Suppressor macrophage treated with lipopolysaccharide for 4 hours (primary cell): ENCODE data around the gene KDM3A.

Experiments used
- DNase-seq: peaks from one replicate; pipeline ENCODE4 v3.0.0-alpha.2; 2020

Gene KDM3A

DNA sequence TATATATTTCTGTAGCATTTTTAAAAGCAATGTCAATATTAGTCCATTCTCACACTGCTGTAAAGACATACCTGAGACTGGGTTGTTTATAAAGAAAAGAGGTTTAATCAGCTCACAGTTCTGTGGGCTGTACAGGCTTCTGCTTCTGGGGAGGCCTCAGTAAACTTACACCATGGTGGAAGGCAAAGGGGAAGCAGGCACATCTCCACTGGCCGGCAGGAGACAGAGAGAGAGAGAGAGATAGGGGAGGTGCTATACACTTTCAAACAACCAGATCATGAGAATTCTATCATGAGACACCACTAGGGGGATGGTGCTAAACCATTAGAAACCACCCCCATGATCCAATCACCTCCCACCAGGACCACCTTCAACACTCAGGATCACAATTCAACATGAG, 79.0 kb downstream of the KDM3A start:
- no peak for DNase-seq

- no peak for DNase-seq
These were observed 80.8 kb downstream of the KDM3A start for GRCh38 chr2:86521922-86522321.

DNA sequence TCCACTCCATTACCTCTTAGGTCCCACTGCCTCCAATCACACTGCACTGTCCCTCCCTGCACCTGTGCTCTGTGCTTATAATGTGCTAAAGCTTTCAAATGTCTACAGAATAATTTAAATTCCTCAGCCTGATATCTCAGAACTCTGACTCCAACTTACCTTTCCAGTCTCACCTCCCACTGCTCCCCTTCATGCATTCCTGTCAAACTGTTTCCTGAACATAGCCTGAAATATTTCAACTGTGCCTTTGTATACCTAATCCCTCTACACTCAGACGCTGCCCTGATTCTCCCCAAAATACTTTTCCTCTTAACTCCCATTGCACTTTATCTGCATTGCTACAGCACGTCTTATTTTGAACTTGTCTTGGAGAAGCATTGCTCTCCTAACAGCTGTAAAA, 81.5 kb downstream of the KDM3A start:
- no peak for DNase-seq

- DNase-seq: no peak
These were observed 82.3 kb downstream of the KDM3A start for GRCh38 chr2:86523491-86523890.

DNA sequence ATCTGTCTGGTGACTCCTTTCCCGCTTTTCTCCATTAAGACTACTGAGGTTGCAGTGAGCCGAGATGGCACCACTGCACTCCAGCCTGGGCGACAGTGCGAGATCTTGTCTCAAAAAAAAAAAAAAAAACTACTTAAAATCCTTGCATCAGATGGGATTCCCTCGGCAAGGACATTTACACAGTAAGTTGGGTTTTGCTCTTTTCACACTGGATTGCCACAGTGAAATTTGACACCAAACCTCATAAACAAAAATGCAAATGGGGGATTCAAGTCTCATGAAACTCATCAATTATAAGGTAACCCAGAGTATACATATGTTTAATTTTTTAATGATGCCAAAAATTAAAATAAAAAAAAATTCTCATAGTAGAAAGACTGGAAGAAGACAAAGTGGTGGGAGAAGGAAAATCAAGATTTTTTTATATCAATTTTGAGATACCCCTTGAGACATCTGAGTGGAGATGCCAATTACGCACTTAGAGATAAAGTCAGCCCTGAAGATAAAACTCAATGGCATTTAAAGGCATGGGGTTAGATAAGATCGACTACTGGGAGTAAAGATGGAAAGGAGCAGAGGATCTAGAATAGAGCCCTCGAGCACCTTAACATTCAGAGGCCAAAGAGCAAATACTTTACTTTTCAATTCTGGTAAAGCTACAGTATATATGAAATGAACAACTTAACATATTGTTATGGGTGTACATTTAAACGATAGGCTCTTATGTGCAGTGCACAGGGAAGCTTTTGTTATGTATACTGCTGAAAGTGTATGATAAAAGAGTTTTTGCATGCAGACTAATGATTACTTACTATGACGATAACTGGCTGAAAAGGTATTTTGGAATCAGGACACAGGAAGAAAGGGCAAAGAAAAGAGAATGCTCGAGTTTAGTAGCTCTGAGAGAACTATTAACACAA, 84.5 kb downstream of the KDM3A start:
- DNase-seq: no peak

- DNase-seq: no peak
These were observed 92.4 kb downstream of the KDM3A start for GRCh38 chr2:86533589-86533988.

DNA sequence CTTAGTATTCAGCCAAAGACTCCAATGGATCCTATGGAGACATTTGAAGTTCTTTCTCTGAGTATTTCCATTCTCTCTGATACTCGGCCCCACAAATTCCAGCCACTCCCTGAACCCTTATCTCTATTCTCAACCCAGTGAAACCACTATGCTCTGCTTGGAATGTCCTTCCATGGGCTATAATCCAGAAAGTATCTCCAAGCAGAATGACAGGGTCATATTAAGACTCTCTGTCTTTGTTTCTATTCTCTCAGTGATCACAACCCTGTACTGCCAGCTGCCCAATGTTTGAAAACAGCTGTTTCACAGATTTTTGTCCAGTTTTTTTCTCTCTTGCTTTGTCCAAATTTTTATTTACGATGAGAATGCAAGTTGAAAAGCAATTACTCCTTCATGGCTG, 100.2 kb downstream of the KDM3A start:
- DNase-seq: no peak
